GM20000 (cell line): ENCODE data around the gene LGR6.

ENCODE experiments used
- DNase-seq: peaks from one replicate; pipeline ENCODE4 v3.0.0; 2012; ENCODE audit warnings: low spot score
- CTCF ChIP-seq: IDR thresholded peaks from 2 replicates; pipeline ENCODE4 v1.5.1; 2012; ENCODE audit warnings: mild to moderate bottlenecking, control low read depth; ENCODE audit errors: extremely low read depth, missing control alignments

Gene LGR6

GRCh38 chr1:202223121-202223860, 29.7 kb downstream of the LGR6 start:
- DNase-seq = no peak
- TF ChIP-seq CTCF = no peak

- DNase-seq = no peak
These were observed 30.9 kb downstream of the LGR6 start for GRCh38 chr1:202224453-202224852.

GRCh38 chr1:202225131-202225530, 31.5 kb downstream of the LGR6 start:
- no peak for TF ChIP-seq CTCF
- no peak for DNase-seq

More at GRCh38 chr1:202224453-202224852, 30.9 kb downstream of the LGR6 start:
- TF ChIP-seq CTCF = no peak

DNA sequence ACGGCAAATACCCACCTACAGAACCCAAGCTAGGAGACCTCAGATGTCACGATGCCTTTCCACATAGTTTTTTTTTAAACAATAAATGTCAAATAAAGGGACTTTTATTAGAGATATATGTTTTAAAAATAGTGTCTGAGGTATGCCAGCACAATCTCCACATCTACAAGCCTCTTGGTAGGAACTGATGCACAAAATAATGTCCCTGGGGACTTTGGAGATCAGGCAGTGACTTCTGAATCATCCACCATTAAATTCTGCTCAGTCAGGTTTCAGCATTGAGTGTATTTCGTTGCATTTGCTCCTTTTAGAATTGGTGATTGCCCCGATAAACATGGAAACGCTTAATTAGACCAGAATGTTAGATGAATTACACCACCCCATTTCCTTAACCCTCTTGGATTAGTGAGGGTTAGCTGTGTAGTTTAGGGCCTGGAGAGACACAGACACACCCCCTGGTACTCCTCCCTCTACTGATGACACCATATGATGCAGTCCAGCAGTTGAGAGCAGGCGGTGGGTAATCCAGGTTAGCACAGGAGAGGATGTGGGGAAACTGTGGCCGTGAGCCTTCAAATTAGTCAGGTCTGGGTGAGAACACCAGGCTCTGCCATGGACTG, 33.6 kb downstream of the LGR6 start:
- no peak for DNase-seq
- no peak for TF ChIP-seq CTCF

GRCh38 chr1:202227997-202228401, 34.4 kb downstream of the LGR6 start:
- no peak for TF ChIP-seq CTCF
- DNase-seq = no peak

- no peak for DNase-seq
- no peak for TF ChIP-seq CTCF
These were observed 35.0 kb downstream of the LGR6 start for GRCh38 chr1:202228484-202229122.

GRCh38 chr1:202229376-202229775, 35.8 kb downstream of the LGR6 start:
- DNase-seq = no peak

More at GRCh38 chr1:202229376-202229775, 35.8 kb downstream of the LGR6 start:
- TF ChIP-seq CTCF = no peak
